ENCODE measurements around the gene MRPL32. TPM values are rescaled to one million over a fixed set of nuclear protein-coding genes. Genes with fewer than 3 reads are reported as not detected.

The MRPL32 gene
- total RNA-seq, 2 experiments from 2014 or later, result 59.7 to 61.8 TPM

DNA sequence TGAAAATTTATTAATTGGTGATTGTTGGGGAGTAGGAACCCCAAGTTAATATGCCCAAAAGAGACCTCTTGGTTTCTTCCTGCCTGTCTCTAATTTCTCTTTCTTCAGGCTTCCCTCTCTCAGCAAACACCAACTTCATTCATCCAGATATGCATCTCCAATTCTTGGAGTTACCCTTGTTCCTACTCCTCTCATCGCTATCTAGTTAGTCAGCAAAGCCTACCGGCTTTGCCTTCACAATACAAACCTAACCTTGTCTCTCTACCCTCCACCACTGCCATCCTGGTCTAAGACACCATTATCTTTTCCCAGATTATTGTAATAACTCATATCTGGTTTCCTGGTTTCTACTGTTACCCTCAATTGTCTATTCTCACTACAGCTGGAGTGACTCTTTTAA lies 47.9 kb downstream of the MRPL32 start:
- no peaks in the 10 kb centered on the region for H4K20me1 ChIP-seq (ENCODE audit: insufficient read depth, low read length)
- DNase-seq (ENCODE audit: low spot score), result no peak
- H3K4me2 ChIP-seq (ENCODE audit: low read length), result no peak overlapping the region
- H3K79me2 ChIP-seq (ENCODE audit: insufficient read depth, low read depth, low read length), result no peaks in the 10 kb centered on the region
- H3K9me2 ChIP-seq (ENCODE audit: insufficient read depth, low read length), result no peaks in the 10 kb centered on the region
- H3K4me3 ChIP-seq (ENCODE audit: low read depth, low read length, poor library complexity, severe bottlenecking), result no peak overlapping the region
- TF ChIP-seq, protein P1, sequence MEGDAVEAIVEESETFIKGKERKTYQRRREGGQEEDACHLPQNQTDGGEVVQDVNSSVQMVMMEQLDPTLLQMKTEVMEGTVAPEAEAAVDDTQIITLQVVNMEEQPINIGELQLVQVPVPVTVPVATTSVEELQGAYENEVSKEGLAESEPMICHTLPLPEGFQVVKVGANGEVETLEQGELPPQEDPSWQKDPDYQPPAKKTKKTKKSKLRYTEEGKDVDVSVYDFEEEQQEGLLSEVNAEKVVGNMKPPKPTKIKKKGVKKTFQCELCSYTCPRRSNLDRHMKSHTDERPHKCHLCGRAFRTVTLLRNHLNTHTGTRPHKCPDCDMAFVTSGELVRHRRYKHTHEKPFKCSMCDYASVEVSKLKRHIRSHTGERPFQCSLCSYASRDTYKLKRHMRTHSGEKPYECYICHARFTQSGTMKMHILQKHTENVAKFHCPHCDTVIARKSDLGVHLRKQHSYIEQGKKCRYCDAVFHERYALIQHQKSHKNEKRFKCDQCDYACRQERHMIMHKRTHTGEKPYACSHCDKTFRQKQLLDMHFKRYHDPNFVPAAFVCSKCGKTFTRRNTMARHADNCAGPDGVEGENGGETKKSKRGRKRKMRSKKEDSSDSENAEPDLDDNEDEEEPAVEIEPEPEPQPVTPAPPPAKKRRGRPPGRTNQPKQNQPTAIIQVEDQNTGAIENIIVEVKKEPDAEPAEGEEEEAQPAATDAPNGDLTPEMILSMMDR (conservative IDR thresholded peaks at IDR 0.05; ENCODE audit: low read length), result no peak
- TF ChIP-seq EZH2phosphoT487 (IDR thresholded peaks at IDR 0.05; ENCODE audit: borderline replicate concordance, low read depth, low read length), result no peak
- no TSS peak for BruUV-seq (replicated peaks)
- CTCF ChIA-PET (ENCODE audit: unreplicated experiment), result no interaction called here
- H3K36me3 ChIP-seq (ENCODE audit: insufficient read depth, low read length), result no peaks in the 10 kb centered on the region
- H3K4me1 ChIP-seq (ENCODE audit: insufficient read depth, low read length, poor library complexity, severe bottlenecking), result no peaks in the 10 kb centered on the region
- no peaks in the 10 kb centered on the region for H3K9me3 ChIP-seq (ENCODE audit: low read length)
- H2AFZ ChIP-seq (ENCODE audit: low read length), result no peak overlapping the region
- no peak overlapping the region for H3K27ac ChIP-seq (ENCODE audit: low read depth, low read length, poor library complexity, severe bottlenecking)
- POLR2A ChIA-PET, result interaction anchor here (0.9 kb wide), 1 partner anchor 8 kb away, joined by 4 read pairs; no protein-coding TSS in a partner anchor
- intact Hi-C loops (cut with micrococcal nuclease; ENCODE audit: unreplicated experiment), result no loop called here

GRCh38 chr7:42980514-42980913 lies 48.3 kb downstream of the MRPL32 start:
- no peak for TF ChIP-seq EZH2phosphoT487 (IDR thresholded peaks at IDR 0.05; ENCODE audit: borderline replicate concordance, low read depth, low read length)
- TF ChIP-seq, protein P1 (conservative IDR thresholded peaks at IDR 0.05; ENCODE audit: low read length), result no peak
- no peak overlapping the region for H3K27ac ChIP-seq (ENCODE audit: low read depth, low read length, poor library complexity, severe bottlenecking)
- H3K79me2 ChIP-seq (ENCODE audit: insufficient read depth, low read depth, low read length), result no peaks in the 10 kb centered on the region
- POLR2A ChIA-PET, result no interaction called here
- no peak overlapping the region for H3K4me3 ChIP-seq (ENCODE audit: low read depth, low read length, poor library complexity, severe bottlenecking)
- no peaks in the 10 kb centered on the region for H3K36me3 ChIP-seq (ENCODE audit: insufficient read depth, low read length)
- H3K4me2 ChIP-seq (ENCODE audit: low read length), result no peak overlapping the region
- DNase-seq (ENCODE audit: low spot score), result no peak
- no peaks in the 10 kb centered on the region for H3K9me2 ChIP-seq (ENCODE audit: insufficient read depth, low read length)
- H3K4me1 ChIP-seq (ENCODE audit: insufficient read depth, low read length, poor library complexity, severe bottlenecking), result no peaks in the 10 kb centered on the region
- no peak overlapping the region for H2AFZ ChIP-seq (ENCODE audit: low read length)
- H3K9me3 ChIP-seq (ENCODE audit: low read length), result no peaks in the 10 kb centered on the region
- no TSS peak for BruUV-seq (replicated peaks)
- intact Hi-C loops (cut with micrococcal nuclease; ENCODE audit: unreplicated experiment), result no loop called here
- CTCF ChIA-PET (ENCODE audit: unreplicated experiment), result no interaction called here
- H4K20me1 ChIP-seq (ENCODE audit: insufficient read depth, low read length), result no peaks in the 10 kb centered on the region

DNA sequence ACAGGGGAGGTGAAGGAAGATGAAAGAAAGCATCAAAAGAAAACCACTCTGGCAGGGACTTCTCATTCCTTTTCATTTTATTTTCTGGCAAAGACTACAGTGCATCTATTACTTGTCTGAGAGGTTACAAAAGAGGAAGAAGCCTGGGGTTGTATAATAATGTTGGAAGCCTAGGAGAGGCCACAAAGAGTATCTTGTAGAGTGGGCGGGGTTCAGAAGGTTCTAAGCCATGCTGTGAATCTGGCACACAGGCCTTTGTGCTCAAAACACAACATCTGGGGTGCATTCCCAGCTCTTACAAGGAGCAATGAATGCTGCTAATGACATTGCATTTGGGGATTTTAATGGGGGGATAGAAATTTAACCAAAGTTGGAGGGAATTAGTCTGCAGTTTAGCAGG lies 49.4 kb downstream of the MRPL32 start:
- ChIA-PET POLR2A (interaction anchor here (0.6 kb wide), 1 partner anchor 1529 kb away, joined by 4 read pairs; no protein-coding TSS in a partner anchor), CTCF (ENCODE audit: unreplicated experiment) (no interaction called here)
- no peaks in the 10 kb centered on the region for H3K79me2 ChIP-seq (ENCODE audit: insufficient read depth, low read depth, low read length)
- no peaks in the 10 kb centered on the region for H3K9me2 ChIP-seq (ENCODE audit: insufficient read depth, low read length)
- no peak overlapping the region for H3K4me3 ChIP-seq (ENCODE audit: low read depth, low read length, poor library complexity, severe bottlenecking)
- DNase-seq (ENCODE audit: low spot score), result no peak
- no peaks in the 10 kb centered on the region for H4K20me1 ChIP-seq (ENCODE audit: insufficient read depth, low read length)
- no TSS peak for BruUV-seq (replicated peaks)
- intact Hi-C loops (cut with micrococcal nuclease; ENCODE audit: unreplicated experiment), result no loop called here
- no peak overlapping the region for H3K27ac ChIP-seq (ENCODE audit: low read depth, low read length, poor library complexity, severe bottlenecking)
- H3K4me1 ChIP-seq (ENCODE audit: insufficient read depth, low read length, poor library complexity, severe bottlenecking), result no peaks in the 10 kb centered on the region
- no peaks in the 10 kb centered on the region for H3K36me3 ChIP-seq (ENCODE audit: insufficient read depth, low read length)
- no peaks in the 10 kb centered on the region for H3K9me3 ChIP-seq (ENCODE audit: low read length)
- H3K4me2 ChIP-seq (ENCODE audit: low read length), result no peak overlapping the region
- TF ChIP-seq, protein P1 (conservative IDR thresholded peaks at IDR 0.05; ENCODE audit: low read length), result no peak
- TF ChIP-seq EZH2phosphoT487 (IDR thresholded peaks at IDR 0.05; ENCODE audit: borderline replicate concordance, low read depth, low read length), result no peak
- H2AFZ ChIP-seq (ENCODE audit: low read length), result no peak overlapping the region
